ENCODE results near the gene SPAG17. TPM values are rescaled to one million over a fixed set of nuclear protein-coding genes. Genes with fewer than 3 reads are reported as not detected.

Gene SPAG17
- polyA plus RNA-seq, 1 donor from 2014 or later: 0.25 TPM

GRCh38 chr1:118137900-118138299 is 47.1 kb downstream of the SPAG17 start:
- no peaks in the 10 kb centered on the region for H4K20me1 ChIP-seq (ENCODE audit: insufficient read depth)
- no peak overlapping the region for H3K27ac ChIP-seq (ENCODE audit: low read length)
- H3K27me3 ChIP-seq (ENCODE audit: insufficient read depth, low read depth, low read length): no peaks in the 10 kb centered on the region
- no peaks in the 10 kb centered on the region for H3F3A ChIP-seq (ENCODE audit: insufficient read depth, low read length, poor library complexity, severe bottlenecking)
- no peak overlapping the region for H2AFZ ChIP-seq (ENCODE audit: low read depth, low read length)
- no peak overlapping the region for H3K4me3 ChIP-seq (ENCODE audit: low read length)
- no peak overlapping the region for H3K9ac ChIP-seq (ENCODE audit: low read length)
- TF ChIP-seq POLR2AphosphoS5 (IDR thresholded peaks at IDR 0.05) (no peak), CTCF (IDR thresholded peaks at IDR 0.05; ENCODE audit: poor library complexity, severe bottlenecking) (no peak), RAD21 (conservative IDR thresholded peaks at IDR 0.05) (no peak), EP300 (conservative IDR thresholded peaks at IDR 0.05; ENCODE audit: poor library complexity, severe bottlenecking) (no peak), SMC3 (conservative IDR thresholded peaks at IDR 0.05; ENCODE audit: poor library complexity) (no peak), TAF1 (IDR thresholded peaks at IDR 0.05; ENCODE audit: low read depth) (no peak), MXI1 (conservative IDR thresholded peaks at IDR 0.05; ENCODE audit: poor library complexity, severe bottlenecking) (no peak), EZH2 (IDR thresholded peaks at IDR 0.05; ENCODE audit: borderline replicate concordance, insufficient read depth, low read length, poor library complexity, severe bottlenecking) (no peak)
- TF ChIP-seq, protein P1, sequence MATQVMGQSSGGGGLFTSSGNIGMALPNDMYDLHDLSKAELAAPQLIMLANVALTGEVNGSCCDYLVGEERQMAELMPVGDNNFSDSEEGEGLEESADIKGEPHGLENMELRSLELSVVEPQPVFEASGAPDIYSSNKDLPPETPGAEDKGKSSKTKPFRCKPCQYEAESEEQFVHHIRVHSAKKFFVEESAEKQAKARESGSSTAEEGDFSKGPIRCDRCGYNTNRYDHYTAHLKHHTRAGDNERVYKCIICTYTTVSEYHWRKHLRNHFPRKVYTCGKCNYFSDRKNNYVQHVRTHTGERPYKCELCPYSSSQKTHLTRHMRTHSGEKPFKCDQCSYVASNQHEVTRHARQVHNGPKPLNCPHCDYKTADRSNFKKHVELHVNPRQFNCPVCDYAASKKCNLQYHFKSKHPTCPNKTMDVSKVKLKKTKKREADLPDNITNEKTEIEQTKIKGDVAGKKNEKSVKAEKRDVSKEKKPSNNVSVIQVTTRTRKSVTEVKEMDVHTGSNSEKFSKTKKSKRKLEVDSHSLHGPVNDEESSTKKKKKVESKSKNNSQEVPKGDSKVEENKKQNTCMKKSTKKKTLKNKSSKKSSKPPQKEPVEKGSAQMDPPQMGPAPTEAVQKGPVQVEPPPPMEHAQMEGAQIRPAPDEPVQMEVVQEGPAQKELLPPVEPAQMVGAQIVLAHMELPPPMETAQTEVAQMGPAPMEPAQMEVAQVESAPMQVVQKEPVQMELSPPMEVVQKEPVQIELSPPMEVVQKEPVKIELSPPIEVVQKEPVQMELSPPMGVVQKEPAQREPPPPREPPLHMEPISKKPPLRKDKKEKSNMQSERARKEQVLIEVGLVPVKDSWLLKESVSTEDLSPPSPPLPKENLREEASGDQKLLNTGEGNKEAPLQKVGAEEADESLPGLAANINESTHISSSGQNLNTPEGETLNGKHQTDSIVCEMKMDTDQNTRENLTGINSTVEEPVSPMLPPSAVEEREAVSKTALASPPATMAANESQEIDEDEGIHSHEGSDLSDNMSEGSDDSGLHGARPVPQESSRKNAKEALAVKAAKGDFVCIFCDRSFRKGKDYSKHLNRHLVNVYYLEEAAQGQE (IDR thresholded peaks at IDR 0.05; ENCODE audit: borderline replicate concordance): no peak
- no peaks in the 10 kb centered on the region for H3K36me3 ChIP-seq (ENCODE audit: insufficient read depth, low read length)
- no peaks in the 10 kb centered on the region for H3K9me2 ChIP-seq (ENCODE audit: insufficient read depth, low read length)
- H3K9me3 ChIP-seq (ENCODE audit: low read length): no peaks in the 10 kb centered on the region
- no peaks in the 10 kb centered on the region for H3K79me2 ChIP-seq (replicated peaks; ENCODE audit: insufficient read depth, low read length)
- no peak overlapping the region for H3K4me2 ChIP-seq (ENCODE audit: low read length)

GRCh38 chr1:118136187-118136941 is 48.7 kb downstream of the SPAG17 start:
- no peak for TF ChIP-seq POLR2AphosphoS5 (IDR thresholded peaks at IDR 0.05)
- TF ChIP-seq CTCF (IDR thresholded peaks at IDR 0.05; ENCODE audit: poor library complexity, severe bottlenecking): no peak
- no peak for TF ChIP-seq EZH2 (IDR thresholded peaks at IDR 0.05; ENCODE audit: borderline replicate concordance, insufficient read depth, low read length, poor library complexity, severe bottlenecking)
- TF ChIP-seq SMC3 (conservative IDR thresholded peaks at IDR 0.05; ENCODE audit: poor library complexity): no peak
- no peak for TF ChIP-seq EP300 (conservative IDR thresholded peaks at IDR 0.05; ENCODE audit: poor library complexity, severe bottlenecking)
- TF ChIP-seq RAD21 (conservative IDR thresholded peaks at IDR 0.05): no peak
- TF ChIP-seq MXI1 (conservative IDR thresholded peaks at IDR 0.05; ENCODE audit: poor library complexity, severe bottlenecking): no peak
- TF ChIP-seq TAF1 (IDR thresholded peaks at IDR 0.05; ENCODE audit: low read depth): no peak
- TF ChIP-seq, protein P1 (IDR thresholded peaks at IDR 0.05; ENCODE audit: borderline replicate concordance): no peak
- no peak overlapping the region for H2AFZ ChIP-seq (ENCODE audit: low read depth, low read length)
- H3K27ac ChIP-seq (ENCODE audit: low read length): no peak overlapping the region
- no peaks in the 10 kb centered on the region for H3K27me3 ChIP-seq (ENCODE audit: insufficient read depth, low read depth, low read length)
- H3K9me3 ChIP-seq (ENCODE audit: low read length): no peaks in the 10 kb centered on the region
- H3K4me3 ChIP-seq (ENCODE audit: low read length): no peak overlapping the region
- H4K20me1 ChIP-seq (ENCODE audit: insufficient read depth): no peaks in the 10 kb centered on the region
- no peaks in the 10 kb centered on the region for H3F3A ChIP-seq (ENCODE audit: insufficient read depth, low read length, poor library complexity, severe bottlenecking)
- H3K4me2 ChIP-seq (ENCODE audit: low read length): no peak overlapping the region
- H3K79me2 ChIP-seq (replicated peaks; ENCODE audit: insufficient read depth, low read length): no peaks in the 10 kb centered on the region
- no peaks in the 10 kb centered on the region for H3K36me3 ChIP-seq (ENCODE audit: insufficient read depth, low read length)
- H3K9ac ChIP-seq (ENCODE audit: low read length): no peak overlapping the region
- no peaks in the 10 kb centered on the region for H3K9me2 ChIP-seq (ENCODE audit: insufficient read depth, low read length)

Data from neural cell (in vitro differentiated cells).